SK-N-SH (cell line): ENCODE measurements around the gene STAMBP. TPM values are rescaled to one million over a fixed set of nuclear protein-coding genes. Genes with fewer than 3 reads are reported as not detected.

ENCODE experiments used
- CTCF ChIA-PET: fragments of 300-600, 350-600 bp; formaldehyde crosslinking; extraction: SDS; loops from one replicate; lab custom pipeline; 2021; lab: Yijun Ruan, JAX
- POLR2A ChIA-PET: fragments of 350-600 bp; sonication (Branson Sonifier 250); formaldehyde crosslinking; extraction: SDS; loops from one replicate; lab custom pipeline; 2020; ENCODE audit warnings: antibody characterized with exemption, inconsistent platforms; lab: Yijun Ruan, JAX
- DNase-seq: peaks from one replicate; pipeline ENCODE4 v3.0.0; 2012
- H2AFZ ChIP-seq: fragments of 200-600 bp; sonication (generic); 2 replicates; pipeline ENCODE4 v1.8.1; 2016; ENCODE audit warnings: antibody characterized with exemption, mild to moderate bottlenecking, low read depth
- H3F3A ChIP-seq: fragments of 200-600 bp; sonication (generic); replicated peaks from 2 replicates; pipeline ENCODE3; 2016; ENCODE audit warnings: antibody characterized with exemption, mild to moderate bottlenecking; ENCODE audit not compliant: insufficient read depth
- H3K27ac ChIP-seq, 2 experiments: fragments of 200-500 bp in 1 of 2; fragments of 200-600 bp in 1 of 2; sonication (Bioruptor generic) in 1 of 2; sonication (generic), shearing (Covaris generic) in 1 of 2; 2 replicates each; pipeline versions ENCODE4 v1.5.1 to v1.6.1; 2014 to 2016; ENCODE audit warnings: low read depth in 2 of 2, inconsistent platforms in 1 of 2, low read length in 1 of 2, mild to moderate bottlenecking in 1 of 2, mixed read lengths in 1 of 2
- H3K27me3 ChIP-seq: fragments of 200-600 bp; sonication (generic), shearing (Covaris generic); 2 replicates; pipeline ENCODE4 v1.6.1; 2016; ENCODE audit warnings: mixed run types; ENCODE audit not compliant: insufficient read depth
- H3K36me3 ChIP-seq, 2 experiments: fragments of 200-500 bp in 1 of 2; fragments of 200-600 bp in 1 of 2; sonication (Bioruptor generic) in 1 of 2; sonication (generic) in 1 of 2; replicated peaks in 1 of 2; 2 replicates each; pipeline versions ENCODE3 to v1.5.1; 2014 to 2016; ENCODE audit warnings: low read length in 1 of 2, mild to moderate bottlenecking in 1 of 2; ENCODE audit not compliant: insufficient read depth in 2 of 2, control insufficient read depth in 1 of 2
- H3K4me1 ChIP-seq, 2 experiments: fragments of 200-500 bp in 1 of 2; fragments of 200-600 bp in 1 of 2; sonication (Bioruptor generic) in 1 of 2; sonication (generic), shearing (Covaris generic) in 1 of 2; 2 replicates each; pipeline versions ENCODE4 v1.5.1 to v1.6.1; 2014 to 2016; ENCODE audit warnings: low read depth in 1 of 2, low read length in 1 of 2, mixed run types in 1 of 2; ENCODE audit not compliant: insufficient read depth in 2 of 2, control insufficient read depth in 1 of 2
- H3K4me2 ChIP-seq: fragments of 200-600 bp; sonication (generic), shearing (Covaris generic); 2 replicates; pipeline ENCODE4 v1.6.1; 2017; ENCODE audit warnings: mixed run types
- H3K4me3 ChIP-seq, 2 experiments: fragments of 200-500 bp in 1 of 2; fragments of 200-600 bp in 1 of 2; sonication (Bioruptor generic) in 1 of 2; sonication (generic), shearing (Covaris generic) in 1 of 2; 2 replicates each; pipeline versions ENCODE4 v1.5.1 to v1.8.1; 2014 to 2016; ENCODE audit warnings: low read depth in 2 of 2, inconsistent platforms in 1 of 2, low read length in 1 of 2, mild to moderate bottlenecking in 1 of 2, mixed read lengths in 1 of 2, moderate library complexity in 1 of 2
- H3K79me2 ChIP-seq: fragments of 200-600 bp; sonication (generic); 2 replicates; pipeline ENCODE4 v1.8.1; 2017; ENCODE audit warnings: mild to moderate bottlenecking; ENCODE audit not compliant: insufficient read depth
- H3K9ac ChIP-seq: fragments of 200-600 bp; sonication (generic); 2 replicates; pipeline ENCODE4 v1.6.1; 2017; ENCODE audit warnings: mixed run types
- H3K9me2 ChIP-seq: fragments of 200-600 bp; sonication (generic); 2 replicates; pipeline ENCODE4 v1.6.1; 2017; ENCODE audit warnings: mixed run types
- H3K9me3 ChIP-seq: fragments of 200-600 bp; sonication (generic); 2 replicates; pipeline ENCODE4 v1.6.1; 2017; ENCODE audit warnings: mixed run types, mild to moderate bottlenecking, moderate library complexity
- H4K20me1 ChIP-seq: fragments of 200-600 bp; sonication (generic); 2 replicates; pipeline ENCODE4 v1.6.1; 2017; ENCODE audit warnings: mild to moderate bottlenecking, mixed run types; ENCODE audit not compliant: insufficient read depth
- CHD2 ChIP-seq: fragments of 150-350 bp; IDR thresholded peaks from 2 replicates; pipeline ENCODE4 v1.6.1; 2018; ENCODE audit warnings: low read length; ENCODE audit not compliant: partially characterized antibody
- EP300 ChIP-seq, 2 experiments: IDR thresholded peaks; 2 replicates each; pipeline versions ENCODE4 v1.4.0 to v1.6.1; 2012; ENCODE audit warnings: borderline replicate concordance in 1 of 2, low read depth in 1 of 2, low read length in 1 of 2
- FOSL2 ChIP-seq: IDR thresholded peaks from 2 replicates; pipeline ENCODE4 v1.4.0; 2012; ENCODE audit warnings: low read depth, mild to moderate bottlenecking, moderate library complexity, borderline replicate concordance
- FOXM1 ChIP-seq: IDR thresholded peaks from 2 replicates; pipeline ENCODE4 v1.4.0; 2012; ENCODE audit warnings: low read depth, mild to moderate bottlenecking
- GABPA ChIP-seq: IDR thresholded peaks from 2 replicates; pipeline ENCODE4 v1.4.0; 2012; ENCODE audit warnings: low read depth, mild to moderate bottlenecking
- GATA2 ChIP-seq: sonication (generic); formaldehyde crosslinking; IDR thresholded peaks from 2 replicates; pipeline ENCODE4 v1.5.0; 2020; ENCODE audit warnings: mild to moderate bottlenecking, missing genetic modification reagents
- JUND ChIP-seq: IDR thresholded peaks from 2 replicates; pipeline ENCODE4 v1.4.0; 2012
- MEF2A ChIP-seq: IDR thresholded peaks from 2 replicates; pipeline ENCODE4 v1.4.0; 2012; ENCODE audit warnings: low read depth, borderline replicate concordance
- MXI1 ChIP-seq: IDR thresholded peaks from 2 replicates; pipeline ENCODE4 v1.6.1; 2012; ENCODE audit warnings: mild to moderate bottlenecking, low read depth, low read length, improper control_type of control experiment
- NRF1 ChIP-seq: IDR thresholded peaks from 2 replicates; pipeline ENCODE4 v1.6.1; 2012; ENCODE audit warnings: low read depth, mild to moderate bottlenecking, low read length
- POLR2AphosphoS5 ChIP-seq: IDR thresholded peaks from 2 replicates; pipeline ENCODE4 v1.6.1; 2012; ENCODE audit warnings: low read depth, low read length
- RCOR1 ChIP-seq: fragments of 150-350 bp; IDR thresholded peaks from 2 replicates; pipeline ENCODE4 v1.6.1; 2017; ENCODE audit warnings: antibody characterized with exemption, low read length
- RFX5 ChIP-seq: IDR thresholded peaks from 2 replicates; pipeline ENCODE4 v1.6.1; 2012; ENCODE audit warnings: mild to moderate bottlenecking, improper control_type of control experiment, low read length
- RXRA ChIP-seq: IDR thresholded peaks from 2 replicates; pipeline ENCODE4 v1.4.0; 2012; ENCODE audit warnings: low read depth, mild to moderate bottlenecking, borderline replicate concordance
- TEAD4 ChIP-seq: IDR thresholded peaks from 2 replicates; pipeline ENCODE4 v1.4.0; 2012; ENCODE audit warnings: mild to moderate bottlenecking, borderline replicate concordance; ENCODE audit not compliant: insufficient read depth
- WGBS: methylation state at CpG from one replicate; pipeline ENCODE4 v1.1.6; 2017; ENCODE audit warnings: low lambda C conversion rate; 5-methylcytosine and 5-hydroxymethylcytosine counted together
- polyA plus RNA-seq, 3 experiments: library from polyadenylated mRNA; depleted of rRNA; stranded (reverse); fragments of >200 nt; gene quantifications; 2 replicates each; pipeline ENCODE4 v1.2.3, GENCODE V29; 2012
- TF ChIP-seq, protein P1 (sequence below): IDR thresholded peaks from 2 replicates; pipeline ENCODE4 v1.6.1; 2012; ENCODE audit warnings: mild to moderate bottlenecking, low read depth, low read length, moderate library complexity
- TF ChIP-seq, protein P2 (sequence below): IDR thresholded peaks from 2 replicates; pipeline ENCODE4 v1.4.0; 2012; ENCODE audit warnings: low read depth, borderline replicate concordance
- TF ChIP-seq, protein P3 (sequence below): fragments of 150-350 bp; IDR thresholded peaks from 2 replicates; pipeline ENCODE4 v1.6.1; 2017; ENCODE audit warnings: antibody characterized with exemption, low read length, low read depth, borderline replicate concordance
- TF ChIP-seq, protein P4 (sequence below): fragments of 150-350 bp; IDR thresholded peaks from 2 replicates; pipeline ENCODE4 v1.6.1; 2016; ENCODE audit warnings: mild to moderate bottlenecking, low read depth, low read length

The STAMBP gene
- polyA plus RNA-seq, 1 of the 3 experiments (the other 2 are of a cell fraction), result 42.2 TPM

DNA sequence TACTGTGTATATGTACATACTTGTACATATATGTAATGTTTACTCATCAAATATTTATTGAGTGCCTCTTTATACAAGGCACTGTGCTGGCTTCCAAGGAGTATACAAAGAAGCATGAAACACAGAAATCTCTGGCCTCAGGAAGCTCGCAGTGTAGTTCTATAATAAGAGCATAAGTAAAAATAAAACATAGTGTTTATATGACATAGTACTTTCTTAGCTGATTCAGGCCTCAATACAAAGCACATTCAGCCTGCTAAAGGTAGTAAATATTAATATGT, 13.9 kb downstream of the STAMBP start:
- peaks cover 39 to 61% of the 10 kb centered on the region in 2 experiments for H3K36me3 ChIP-seq
- ChIA-PET CTCF (no interaction called here), POLR2A (no interaction called here)
- no peak overlapping the region for H3K4me3 ChIP-seq
- DNase-seq, result no peak
- no peaks in the 10 kb centered on the region for H3K27me3 ChIP-seq
- no peaks in the 10 kb centered on the region for H3F3A ChIP-seq
- WGBS, result 84% methylated on average over 1 of the region's 1 CpG
- H3K79me2 ChIP-seq, result peaks cover 17% of the 10 kb centered on the region; the same call in 1 of the 2 replicates
- H4K20me1 ChIP-seq, result no peaks in the 10 kb centered on the region
- H3K9me2 ChIP-seq, result no peaks in the 10 kb centered on the region
- TF ChIP-seq GABPA, result no peak
- TF ChIP-seq MEF2A, result no peak
- no peak for TF ChIP-seq MXI1
- TF ChIP-seq NRF1, result no peak
- TF ChIP-seq RXRA, result no peak
- no peak for TF ChIP-seq GATA2
- TF ChIP-seq, protein P1, sequence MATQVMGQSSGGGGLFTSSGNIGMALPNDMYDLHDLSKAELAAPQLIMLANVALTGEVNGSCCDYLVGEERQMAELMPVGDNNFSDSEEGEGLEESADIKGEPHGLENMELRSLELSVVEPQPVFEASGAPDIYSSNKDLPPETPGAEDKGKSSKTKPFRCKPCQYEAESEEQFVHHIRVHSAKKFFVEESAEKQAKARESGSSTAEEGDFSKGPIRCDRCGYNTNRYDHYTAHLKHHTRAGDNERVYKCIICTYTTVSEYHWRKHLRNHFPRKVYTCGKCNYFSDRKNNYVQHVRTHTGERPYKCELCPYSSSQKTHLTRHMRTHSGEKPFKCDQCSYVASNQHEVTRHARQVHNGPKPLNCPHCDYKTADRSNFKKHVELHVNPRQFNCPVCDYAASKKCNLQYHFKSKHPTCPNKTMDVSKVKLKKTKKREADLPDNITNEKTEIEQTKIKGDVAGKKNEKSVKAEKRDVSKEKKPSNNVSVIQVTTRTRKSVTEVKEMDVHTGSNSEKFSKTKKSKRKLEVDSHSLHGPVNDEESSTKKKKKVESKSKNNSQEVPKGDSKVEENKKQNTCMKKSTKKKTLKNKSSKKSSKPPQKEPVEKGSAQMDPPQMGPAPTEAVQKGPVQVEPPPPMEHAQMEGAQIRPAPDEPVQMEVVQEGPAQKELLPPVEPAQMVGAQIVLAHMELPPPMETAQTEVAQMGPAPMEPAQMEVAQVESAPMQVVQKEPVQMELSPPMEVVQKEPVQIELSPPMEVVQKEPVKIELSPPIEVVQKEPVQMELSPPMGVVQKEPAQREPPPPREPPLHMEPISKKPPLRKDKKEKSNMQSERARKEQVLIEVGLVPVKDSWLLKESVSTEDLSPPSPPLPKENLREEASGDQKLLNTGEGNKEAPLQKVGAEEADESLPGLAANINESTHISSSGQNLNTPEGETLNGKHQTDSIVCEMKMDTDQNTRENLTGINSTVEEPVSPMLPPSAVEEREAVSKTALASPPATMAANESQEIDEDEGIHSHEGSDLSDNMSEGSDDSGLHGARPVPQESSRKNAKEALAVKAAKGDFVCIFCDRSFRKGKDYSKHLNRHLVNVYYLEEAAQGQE, result no peak
- no peak for TF ChIP-seq FOXM1
- no peak for TF ChIP-seq RFX5
- TF ChIP-seq EP300 (IDR thresholded peaks at IDR 0.05; ENCODE audit: borderline replicate concordance in 1 of 2, low read depth in 1 of 2, low read length in 1 of 2), result no peak
- TF ChIP-seq, protein P2, sequence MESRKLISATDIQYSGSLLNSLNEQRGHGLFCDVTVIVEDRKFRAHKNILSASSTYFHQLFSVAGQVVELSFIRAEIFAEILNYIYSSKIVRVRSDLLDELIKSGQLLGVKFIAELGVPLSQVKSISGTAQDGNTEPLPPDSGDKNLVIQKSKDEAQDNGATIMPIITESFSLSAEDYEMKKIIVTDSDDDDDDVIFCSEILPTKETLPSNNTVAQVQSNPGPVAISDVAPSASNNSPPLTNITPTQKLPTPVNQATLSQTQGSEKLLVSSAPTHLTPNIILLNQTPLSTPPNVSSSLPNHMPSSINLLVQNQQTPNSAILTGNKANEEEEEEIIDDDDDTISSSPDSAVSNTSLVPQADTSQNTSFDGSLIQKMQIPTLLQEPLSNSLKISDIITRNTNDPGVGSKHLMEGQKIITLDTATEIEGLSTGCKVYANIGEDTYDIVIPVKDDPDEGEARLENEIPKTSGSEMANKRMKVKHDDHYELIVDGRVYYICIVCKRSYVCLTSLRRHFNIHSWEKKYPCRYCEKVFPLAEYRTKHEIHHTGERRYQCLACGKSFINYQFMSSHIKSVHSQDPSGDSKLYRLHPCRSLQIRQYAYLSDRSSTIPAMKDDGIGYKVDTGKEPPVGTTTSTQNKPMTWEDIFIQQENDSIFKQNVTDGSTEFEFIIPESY, result no peak
- TF ChIP-seq, protein P3, sequence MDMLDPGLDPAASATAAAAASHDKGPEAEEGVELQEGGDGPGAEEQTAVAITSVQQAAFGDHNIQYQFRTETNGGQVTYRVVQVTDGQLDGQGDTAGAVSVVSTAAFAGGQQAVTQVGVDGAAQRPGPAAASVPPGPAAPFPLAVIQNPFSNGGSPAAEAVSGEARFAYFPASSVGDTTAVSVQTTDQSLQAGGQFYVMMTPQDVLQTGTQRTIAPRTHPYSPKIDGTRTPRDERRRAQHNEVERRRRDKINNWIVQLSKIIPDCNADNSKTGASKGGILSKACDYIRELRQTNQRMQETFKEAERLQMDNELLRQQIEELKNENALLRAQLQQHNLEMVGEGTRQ, result no peak
- no peak for TF ChIP-seq JUND
- TF ChIP-seq, protein P4, sequence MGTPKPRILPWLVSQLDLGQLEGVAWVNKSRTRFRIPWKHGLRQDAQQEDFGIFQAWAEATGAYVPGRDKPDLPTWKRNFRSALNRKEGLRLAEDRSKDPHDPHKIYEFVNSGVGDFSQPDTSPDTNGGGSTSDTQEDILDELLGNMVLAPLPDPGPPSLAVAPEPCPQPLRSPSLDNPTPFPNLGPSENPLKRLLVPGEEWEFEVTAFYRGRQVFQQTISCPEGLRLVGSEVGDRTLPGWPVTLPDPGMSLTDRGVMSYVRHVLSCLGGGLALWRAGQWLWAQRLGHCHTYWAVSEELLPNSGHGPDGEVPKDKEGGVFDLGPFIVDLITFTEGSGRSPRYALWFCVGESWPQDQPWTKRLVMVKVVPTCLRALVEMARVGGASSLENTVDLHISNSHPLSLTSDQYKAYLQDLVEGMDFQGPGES, result no peak
- no peak for TF ChIP-seq POLR2AphosphoS5
- no peak for TF ChIP-seq CHD2
- TF ChIP-seq TEAD4, result no peak
- no peak for TF ChIP-seq RCOR1
- TF ChIP-seq FOSL2, result no peak
- peaks cover 0 to 9% of the 10 kb centered on the region in 2 experiments; a peak in 1 of 4 replicates for H3K4me1 ChIP-seq
- H3K27ac ChIP-seq, result no peak overlapping the region
- no peak overlapping the region for H3K4me2 ChIP-seq
- H3K9ac ChIP-seq, result no peak overlapping the region
- H3K9me3 ChIP-seq, result no peaks in the 10 kb centered on the region
- H2AFZ ChIP-seq, result no peak overlapping the region
